22Rv1 (cell line): ENCODE results near the gene GPC6.

Source experiments
- H3K27ac ChIP-seq: fragments of 450-650 bp; 2 replicates; pipeline ENCODE4 v1.5.1; 2017
- CTCF ChIP-seq: fragments of 450-650 bp; IDR thresholded peaks from 2 replicates; pipeline ENCODE4 v1.5.1; 2017; ENCODE audit warnings: mild to moderate bottlenecking
- ZFX ChIP-seq: fragments of 450-650 bp; IDR thresholded peaks from 2 replicates; pipeline ENCODE4 v1.6.1; 2017; ENCODE audit warnings: antibody characterized with exemption, borderline replicate concordance

GPC6 gene

GRCh38 chr13:93422980-93423543 is 196.5 kb downstream of the GPC6 start:
- no peak overlapping the region for H3K27ac ChIP-seq
- TF ChIP-seq CTCF (no peak), ZFX (no peak)

GRCh38 chr13:93425411-93425810 is 198.8 kb downstream of the GPC6 start:
- no peak for TF ChIP-seq CTCF
- TF ChIP-seq ZFX: no peak
- no peak overlapping the region for H3K27ac ChIP-seq

GRCh38 chr13:93430381-93430780 is 203.8 kb downstream of the GPC6 start:
- H3K27ac ChIP-seq: no peak overlapping the region
- TF ChIP-seq ZFX: no peak
- TF ChIP-seq CTCF: no peak

- no peak for TF ChIP-seq ZFX
- no peak for TF ChIP-seq CTCF
- no peak overlapping the region for H3K27ac ChIP-seq
These were observed 209.0 kb downstream of the GPC6 start for GRCh38 chr13:93435651-93436050.

- no peak for TF ChIP-seq CTCF
- TF ChIP-seq ZFX: no peak
- no peak overlapping the region for H3K27ac ChIP-seq
These were observed 210.5 kb downstream of the GPC6 start for GRCh38 chr13:93437081-93437480.

GRCh38 chr13:93446238-93446637 is 219.6 kb downstream of the GPC6 start:
- H3K27ac ChIP-seq: no peak overlapping the region
- TF ChIP-seq CTCF (no peak), ZFX (no peak)

- no peak for TF ChIP-seq CTCF
- no peak for TF ChIP-seq ZFX
- no peak overlapping the region for H3K27ac ChIP-seq
These were observed 223.6 kb downstream of the GPC6 start for GRCh38 chr13:93450191-93450621.
